SU-DHL-6 (cell line): ENCODE data around the gene DNMT1.

Experiments used
- CTCF ChIP-seq: fragments of 200-600 bp; sonication (generic); IDR thresholded peaks from one replicate; pipeline ENCODE4 v1.5.1; 2017; ENCODE audit warnings: antibody characterized with exemption, mild to moderate bottlenecking, low read length, moderate library complexity; ENCODE audit not compliant: insufficient read depth, poor library complexity, severe bottlenecking
- EZH2phosphoT487 ChIP-seq: fragments of 200-600 bp; sonication (generic), shearing (Covaris generic); conservative IDR thresholded peaks from 2 replicates; pipeline ENCODE4 v1.6.1; 2018; ENCODE audit warnings: mild to moderate bottlenecking, antibody characterized with exemption, low read length, moderate library complexity, mixed read lengths

DNA sequence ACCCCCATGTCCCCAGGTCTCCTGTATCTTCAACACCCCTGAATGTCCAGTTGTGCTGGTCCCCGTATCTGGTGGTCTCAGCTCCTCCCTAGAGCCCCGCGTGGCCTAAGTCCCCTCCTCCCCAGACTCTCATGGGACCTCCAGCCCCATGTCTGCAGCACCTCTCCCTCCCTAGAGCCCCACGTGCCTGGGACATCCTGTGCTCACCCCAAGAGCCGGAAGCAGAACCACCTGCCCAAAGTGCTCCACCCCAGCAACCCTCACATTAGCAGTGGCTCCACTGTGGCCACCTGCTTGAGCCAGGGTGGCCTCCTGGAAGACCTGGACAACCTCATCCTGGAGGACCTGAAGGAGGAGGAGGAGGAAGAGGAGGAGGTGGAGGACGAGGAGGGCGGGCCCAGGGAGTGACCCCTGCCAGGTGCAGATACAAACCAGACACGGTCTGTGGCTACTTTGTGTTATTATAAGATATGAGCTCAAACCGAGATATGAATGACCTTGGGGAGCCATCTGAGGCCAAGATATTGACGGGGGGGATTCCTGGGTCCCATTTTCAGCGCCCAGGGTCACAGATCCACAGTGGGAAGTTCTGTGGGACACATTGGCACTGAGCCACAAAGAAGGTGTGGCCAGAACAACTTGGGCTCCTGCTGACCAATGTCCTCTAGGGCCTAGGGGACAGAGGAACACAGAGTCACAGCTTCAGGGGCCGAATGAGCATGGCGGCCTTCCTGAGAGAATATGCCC is 102.7 kb downstream of the DNMT1 start:
- no peak for TF ChIP-seq CTCF
- no peak for TF ChIP-seq EZH2phosphoT487
